Activated CD8-positive, alpha-beta memory T cell treated with anti-CD3 and anti-CD28 coated beads, Interleukin-2, amount 50 U/mL, for 24 hours (primary cell): ENCODE results near the gene MGAT5B.

ENCODE experiments used
- DNase-seq: peaks from one replicate; pipeline ENCODE4 v3.0.0-alpha.2; 2020; ENCODE audit errors: extremely low read depth

The MGAT5B gene

DNA sequence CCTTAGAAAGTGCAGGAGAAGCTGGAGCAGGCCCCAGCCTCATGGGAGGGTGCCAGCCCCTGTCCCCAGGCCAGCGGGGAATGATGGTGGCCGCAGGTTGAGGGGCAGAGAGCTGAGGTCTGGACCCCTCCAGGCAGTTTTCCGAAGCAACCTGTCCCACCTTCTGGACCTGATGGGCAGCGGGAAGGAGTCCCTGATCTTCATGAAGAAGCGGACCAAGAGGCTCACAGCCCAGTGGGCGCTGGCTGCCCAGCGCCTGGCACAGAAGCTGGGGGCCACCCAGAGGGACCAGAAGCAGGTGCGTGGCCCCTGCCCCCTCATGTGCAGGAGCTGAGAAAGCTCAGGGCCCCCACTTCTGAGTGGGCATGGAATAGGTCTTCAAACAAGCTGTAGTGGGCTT lies 36.8 kb downstream of the MGAT5B start:
- DNase-seq = no peak

DNA sequence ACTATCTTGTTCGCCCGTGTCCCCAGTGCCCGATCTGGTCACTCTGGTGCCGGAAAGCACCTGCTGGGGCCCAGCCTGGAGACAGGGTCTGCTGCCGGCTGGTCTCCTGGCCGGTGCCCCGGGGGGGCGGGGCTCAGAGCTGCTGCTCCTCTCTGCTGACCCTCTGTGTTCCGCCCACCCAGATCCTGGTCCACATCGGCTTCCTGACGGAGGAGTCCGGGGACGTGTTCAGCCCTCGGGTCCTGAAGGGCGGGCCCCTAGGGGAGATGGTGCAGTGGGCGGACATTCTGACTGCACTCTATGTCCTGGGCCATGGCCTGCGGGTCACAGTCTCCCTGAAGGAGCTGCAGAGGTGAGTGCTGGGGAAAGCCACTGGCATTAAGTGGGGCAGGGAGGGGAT lies 37.6 kb downstream of the MGAT5B start:
- DNase-seq = no peak

GRCh38 chr17:76906463-76906862 lies 38.3 kb downstream of the MGAT5B start:
- DNase-seq = no peak

DNA sequence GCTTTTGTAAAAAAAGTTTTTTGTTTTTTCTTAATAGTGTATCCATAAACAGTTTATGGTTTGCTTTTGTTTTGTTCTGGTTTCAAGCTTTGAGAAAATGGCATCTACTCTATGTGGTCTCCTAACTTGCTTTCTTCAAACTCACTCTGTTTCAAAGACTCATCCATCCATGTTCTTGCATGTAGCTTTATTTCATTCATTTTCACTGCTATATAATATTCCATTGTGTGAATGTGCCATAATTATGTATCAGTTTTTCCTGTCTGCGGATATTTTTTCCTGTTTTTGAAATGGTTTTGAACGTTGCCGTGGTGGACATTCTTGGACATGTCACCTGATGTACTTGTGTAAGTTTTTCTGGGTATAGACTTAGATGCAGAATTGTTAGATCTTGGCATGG lies 39.1 kb downstream of the MGAT5B start:
- no peak for DNase-seq

DNA sequence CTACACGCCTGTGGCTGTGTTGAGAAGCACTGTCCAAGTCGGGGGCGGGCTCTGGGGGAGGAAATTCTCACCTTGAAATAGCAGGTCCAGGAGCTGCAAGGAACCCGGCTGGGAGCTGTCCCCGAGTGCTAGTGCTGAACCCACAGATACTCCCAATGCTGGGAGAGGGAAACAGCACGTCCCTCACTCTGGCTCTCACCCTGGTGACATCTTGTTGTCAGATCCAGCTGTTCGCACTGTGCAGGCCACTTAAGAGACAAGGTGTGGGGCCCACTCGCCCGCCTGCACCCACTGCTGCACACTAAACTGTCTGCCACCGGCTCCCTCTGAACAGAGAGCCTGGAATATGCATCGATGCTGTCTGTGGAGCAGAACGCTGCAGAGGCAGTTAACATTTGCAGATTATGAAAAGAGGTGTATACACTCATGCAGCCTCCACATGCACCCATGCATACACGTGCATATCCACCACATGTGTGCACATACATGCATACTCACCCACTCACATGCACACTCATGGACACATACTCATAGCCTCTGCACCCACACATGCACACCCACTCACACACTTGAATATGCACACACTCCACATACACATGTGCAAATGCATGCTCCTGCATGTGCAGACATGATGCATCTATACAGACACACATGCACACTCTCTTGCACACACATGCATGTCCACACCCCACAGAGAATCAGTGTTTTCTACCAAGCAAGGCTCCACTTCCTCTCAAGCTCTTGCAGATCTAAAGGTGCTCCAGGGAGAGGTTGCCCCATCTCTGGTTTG lies 42.0 kb downstream of the MGAT5B start:
- DNase-seq = no peak

DNA sequence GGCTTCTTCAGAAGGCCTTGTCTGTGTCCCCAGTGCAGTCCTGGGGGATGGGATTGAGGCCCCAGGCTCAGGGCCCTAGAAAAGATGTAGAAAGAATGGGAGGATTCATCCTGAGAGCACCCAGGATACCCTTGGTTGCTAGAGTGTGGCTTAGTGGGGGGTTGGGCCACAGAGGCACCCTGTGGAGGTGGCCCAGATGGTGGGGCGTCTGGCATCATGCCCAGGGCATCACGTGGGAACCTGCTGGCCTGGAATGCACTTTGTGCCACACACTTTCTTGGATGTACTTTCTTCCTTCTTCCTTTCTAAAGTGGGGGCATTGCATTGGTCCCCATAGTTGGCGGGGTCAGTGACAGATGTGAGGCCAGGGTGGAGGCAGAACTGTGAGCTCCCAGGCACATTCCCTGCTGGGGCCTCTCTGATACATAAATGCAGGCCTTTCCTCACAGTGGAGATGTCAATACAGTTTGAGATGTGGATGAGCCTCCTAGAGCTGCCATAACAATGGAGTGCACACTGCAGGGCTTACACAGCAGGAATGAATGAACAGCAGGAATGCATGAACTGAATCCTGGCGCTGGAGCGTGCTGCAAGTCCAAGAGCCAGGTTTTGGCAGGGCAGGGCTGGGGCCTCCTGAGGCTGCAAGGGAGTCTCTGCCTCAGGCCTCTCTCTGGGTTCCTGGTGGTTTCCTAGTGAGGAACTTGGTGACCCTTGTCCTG lies 43.3 kb downstream of the MGAT5B start:
- no peak for DNase-seq

DNA sequence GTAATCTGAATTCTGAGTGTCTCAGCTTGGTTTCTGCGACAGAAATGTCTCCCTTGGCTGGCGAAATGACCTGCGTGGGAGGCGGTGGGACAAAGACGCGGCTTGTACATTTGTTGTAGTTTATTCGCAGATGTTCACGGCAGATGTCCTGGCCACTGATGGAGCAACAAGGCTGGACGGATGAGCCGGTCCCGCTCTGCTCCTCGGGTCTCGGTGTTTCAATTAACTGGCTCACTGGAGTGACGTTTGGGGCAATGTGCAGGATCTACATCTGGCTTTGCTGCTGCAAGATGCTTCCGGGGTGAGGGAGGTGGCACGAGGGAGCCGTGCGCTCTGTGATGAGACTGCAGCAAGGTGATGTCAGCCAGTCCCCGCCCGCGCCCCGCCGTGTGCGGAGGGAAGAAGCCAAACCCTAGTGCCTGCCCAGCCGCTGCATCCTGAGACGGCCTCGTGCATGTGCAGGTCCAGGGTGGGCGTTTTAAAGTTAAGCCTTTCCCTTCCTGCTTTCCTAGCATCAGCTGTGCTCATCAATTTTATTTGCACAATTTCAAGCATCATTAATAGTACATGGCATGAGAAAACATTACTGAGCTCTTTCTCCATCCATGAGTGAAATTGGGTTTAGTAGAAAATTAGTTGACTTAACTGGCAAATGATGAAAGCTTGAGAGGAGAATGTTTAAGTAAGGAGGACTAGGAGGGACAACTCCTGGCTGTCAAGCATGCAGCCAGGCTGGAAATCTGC lies 44.4 kb downstream of the MGAT5B start:
- DNase-seq = no peak

- DNase-seq = no peak
These were observed 46.7 kb downstream of the MGAT5B start for GRCh38 chr17:76914937-76915336.

- DNase-seq = no peak
These were observed 47.8 kb downstream of the MGAT5B start for GRCh38 chr17:76915840-76916510.

DNA sequence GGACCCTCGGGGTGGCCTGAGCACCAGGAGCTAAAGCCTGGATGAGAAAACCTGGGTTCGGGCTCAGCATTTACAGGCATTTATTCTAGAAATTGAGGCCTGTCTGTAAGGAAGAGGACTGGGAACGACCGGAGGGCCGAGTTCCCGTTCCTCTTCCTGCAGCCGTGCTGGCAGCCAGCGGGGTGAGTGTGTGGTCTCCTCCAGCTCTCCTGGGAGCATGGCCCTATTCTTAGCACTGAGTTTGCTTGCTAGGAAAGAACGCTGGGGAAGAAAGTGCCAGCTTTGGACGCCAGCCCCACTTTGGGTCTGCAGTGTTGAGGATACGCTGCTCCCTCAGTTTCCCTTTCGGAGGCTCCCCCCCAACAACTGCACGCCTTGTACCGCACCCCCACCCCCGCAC lies 49.6 kb downstream of the MGAT5B start:
- DNase-seq = no peak

- DNase-seq = no peak
These were observed 50.6 kb downstream of the MGAT5B start for GRCh38 chr17:76918811-76919210.

DNA sequence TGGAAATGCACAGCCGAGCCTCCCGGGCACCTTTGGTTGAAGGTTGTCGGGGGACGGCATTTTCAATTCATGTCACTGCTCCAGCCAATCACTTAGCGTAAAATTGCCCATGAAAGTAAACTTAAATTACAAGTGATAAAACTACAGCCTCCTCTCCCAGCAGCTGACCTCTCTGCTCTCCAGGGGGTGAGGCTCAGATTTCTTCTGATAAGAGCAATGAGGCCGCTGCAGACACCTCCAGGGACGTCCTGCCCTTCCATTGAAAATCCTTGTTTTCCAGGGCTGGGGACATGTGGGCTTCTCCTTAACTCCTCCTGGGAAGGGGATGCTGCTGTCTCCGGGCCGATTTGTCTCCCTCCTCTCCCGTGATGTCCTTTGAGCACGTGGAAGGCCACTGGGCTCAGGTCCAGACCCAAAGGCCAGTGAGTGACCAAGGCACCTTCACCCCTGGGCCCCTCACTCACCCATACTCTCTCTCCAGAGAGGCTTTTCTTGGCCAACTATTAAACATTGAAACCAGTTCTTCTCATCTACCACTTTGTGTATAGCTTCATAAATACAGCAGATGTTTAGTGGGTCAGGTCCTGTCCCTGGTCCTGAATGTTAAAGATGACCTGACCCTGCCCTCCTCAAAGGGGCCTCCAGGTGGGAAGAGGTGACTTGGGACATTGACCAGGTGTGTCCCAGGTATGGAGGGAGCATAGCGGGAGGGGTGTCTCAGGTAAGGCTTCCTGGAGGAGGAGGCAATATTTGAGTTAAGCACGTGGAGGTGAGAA lies 52.3 kb downstream of the MGAT5B start:
- no peak for DNase-seq

DNA sequence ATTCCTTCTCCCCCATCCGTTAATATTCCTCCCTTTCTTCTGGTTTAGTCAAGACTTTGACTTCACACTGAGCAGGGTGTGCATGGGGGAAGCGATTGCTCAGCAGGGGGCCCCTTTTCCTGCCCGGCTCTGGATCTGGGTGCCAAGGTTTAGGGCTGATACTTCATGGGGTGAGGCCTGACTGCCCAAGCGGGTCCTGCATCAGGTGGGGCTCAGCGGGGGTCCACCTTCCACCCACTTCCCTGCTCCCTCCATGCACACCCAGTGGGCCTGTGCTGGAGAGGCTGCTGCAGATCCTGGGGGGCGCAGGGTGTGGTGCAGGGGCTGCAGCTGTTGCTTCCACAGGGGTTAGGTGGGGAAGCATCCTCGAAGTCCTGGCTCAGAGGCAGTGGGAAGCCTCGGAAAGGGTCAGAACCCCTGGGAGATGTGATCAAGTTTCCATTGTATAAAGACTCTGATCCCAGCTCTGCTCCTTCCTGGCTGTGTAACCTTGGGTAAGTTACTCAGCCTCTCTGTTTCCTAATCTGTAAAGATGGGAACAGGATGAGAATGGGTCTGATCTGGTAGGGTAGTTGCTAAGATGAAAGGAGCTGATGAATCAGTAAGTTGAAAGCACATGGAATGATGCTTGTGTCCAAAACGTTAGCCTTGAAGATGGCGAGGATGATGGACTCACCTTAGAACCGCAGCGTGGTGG lies 53.3 kb downstream of the MGAT5B start:
- DNase-seq = no peak

GRCh38 chr17:76922084-76922483 lies 53.9 kb downstream of the MGAT5B start:
- DNase-seq = no peak

DNA sequence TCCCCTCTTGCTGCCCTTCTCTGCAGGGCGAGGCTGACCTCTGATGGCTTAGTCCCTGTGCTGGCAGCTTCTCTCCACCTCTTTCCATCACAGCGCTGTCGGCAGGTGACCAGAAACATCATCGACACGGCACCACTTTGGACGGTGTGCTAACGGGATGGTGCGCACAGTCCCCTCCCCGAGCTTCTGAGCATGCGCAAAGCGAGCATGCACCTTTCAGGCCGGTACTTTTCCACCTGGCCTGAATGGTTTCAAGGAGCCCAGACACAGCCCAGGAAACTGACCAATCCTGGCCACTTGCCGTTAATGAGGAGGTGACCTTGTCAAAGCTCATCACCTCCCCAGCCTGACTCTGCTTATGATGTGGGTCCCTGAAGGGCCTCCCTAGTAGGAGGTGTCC lies 54.8 kb downstream of the MGAT5B start:
- DNase-seq = no peak

- no peak for DNase-seq
These were observed 55.3 kb downstream of the MGAT5B start for GRCh38 chr17:76923491-76923890.

- DNase-seq = no peak
These were observed 56.4 kb downstream of the MGAT5B start for GRCh38 chr17:76924345-76925342.

GRCh38 chr17:76925441-76925891 lies 57.3 kb downstream of the MGAT5B start:
- DNase-seq = no peak

DNA sequence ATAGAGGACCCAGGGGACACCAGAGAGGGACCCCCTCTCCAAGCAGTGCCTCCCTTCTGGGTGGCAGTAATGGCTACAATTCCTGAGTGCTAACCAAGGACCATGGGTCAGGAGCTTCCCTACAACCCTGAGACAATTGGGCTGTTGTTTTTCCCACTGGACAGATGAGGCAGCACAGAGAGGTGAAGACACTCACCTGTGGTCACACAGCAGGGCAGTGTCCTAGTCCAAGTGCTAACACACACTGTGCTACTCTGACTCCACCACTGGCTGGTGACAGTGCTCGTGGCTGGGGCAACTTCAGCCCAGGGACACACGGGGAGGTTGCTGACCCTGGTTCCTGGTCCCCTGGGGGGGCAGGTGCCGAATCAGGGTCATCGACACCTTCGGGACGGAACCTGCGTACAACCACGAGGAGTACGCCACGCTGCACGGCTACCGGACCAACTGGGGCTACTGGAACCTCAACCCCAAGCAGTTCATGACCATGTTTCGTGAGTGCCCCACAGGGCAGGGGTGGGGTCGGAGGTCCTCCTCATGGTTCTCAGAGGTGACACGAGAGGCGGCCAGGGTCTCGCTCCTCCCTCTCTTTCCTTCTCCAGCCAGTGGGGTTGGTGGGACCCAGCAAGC lies 58.1 kb downstream of the MGAT5B start:
- DNase-seq = no peak
